Hepatocyte (in vitro differentiated cells): Measurements from ENCODE around the gene ARR3. TPM values are rescaled to one million over a fixed set of nuclear protein-coding genes. Genes with fewer than 3 reads are reported as not detected.

Experiments
- DNase-seq: peaks from one replicate; pipeline ENCODE4 v3.0.0-alpha.2; 2016; ENCODE audit warnings: low spot score
- H2AFZ ChIP-seq: fragments of 200-600 bp; sonication (generic); 2 replicates; pipeline ENCODE4 v1.6.0; 2016; ENCODE audit warnings: antibody characterized with exemption, mild to moderate bottlenecking
- H3K27ac ChIP-seq: fragments of 200-600 bp; sonication (generic); 2 replicates; pipeline ENCODE4 v1.5.1; 2016; ENCODE audit warnings: mild to moderate bottlenecking
- H3K27me3 ChIP-seq: fragments of 200-600 bp; sonication (generic); 2 replicates; pipeline ENCODE4 v1.6.1; 2016
- H3K36me3 ChIP-seq: fragments of 200-600 bp; sonication (generic); replicated peaks from 2 replicates; pipeline ENCODE4 v1.5.1; 2016; ENCODE audit warnings: low read depth; ENCODE audit not compliant: insufficient read depth
- H3K4me1 ChIP-seq: fragments of 200-600 bp; sonication (generic); 2 replicates; pipeline ENCODE4 v1.5.1; 2016; ENCODE audit warnings: mild to moderate bottlenecking, moderate library complexity; ENCODE audit not compliant: insufficient read depth
- H3K4me2 ChIP-seq: fragments of 200-600 bp; sonication (generic); 2 replicates; pipeline ENCODE4 v1.6.0; 2016
- H3K4me3 ChIP-seq: fragments of 200-600 bp; sonication (generic); 2 replicates; pipeline ENCODE4 v1.5.1; 2016; ENCODE audit warnings: mild to moderate bottlenecking
- H3K79me2 ChIP-seq: fragments of 200-600 bp; sonication (generic); 2 replicates; pipeline ENCODE4 v1.6.0; 2017; ENCODE audit warnings: mild to moderate bottlenecking
- H3K9me2 ChIP-seq: fragments of 200-600 bp; sonication (generic); replicated peaks from 2 replicates; pipeline ENCODE4 v1.6.0; 2017; ENCODE audit warnings: mild to moderate bottlenecking; ENCODE audit not compliant: insufficient read depth
- H3K9me3 ChIP-seq: fragments of 200-600 bp; sonication (generic); 2 replicates; pipeline ENCODE4 v1.5.1; 2016; ENCODE audit warnings: low read depth, mild to moderate bottlenecking
- H4K20me1 ChIP-seq: fragments of 200-600 bp; sonication (generic); 2 replicates; pipeline ENCODE4 v1.6.0; 2016; ENCODE audit warnings: mild to moderate bottlenecking; ENCODE audit not compliant: insufficient read depth, poor library complexity, severe bottlenecking
- EZH2 ChIP-seq: fragments of 200-600 bp; sonication (generic); IDR thresholded peaks from 2 replicates; pipeline ENCODE4 v1.6.1; 2016; ENCODE audit warnings: antibody characterized with exemption, mild to moderate bottlenecking, borderline replicate concordance
- EZH2phosphoT487 ChIP-seq: fragments of 200-600 bp; sonication (generic); IDR thresholded peaks from one replicate; pipeline ENCODE4 v1.6.1; 2018; ENCODE audit warnings: antibody characterized with exemption, mild to moderate bottlenecking, low read depth, moderate library complexity; ENCODE audit not compliant: unreplicated experiment, severe bottlenecking
- WGBS: methylation state at CpG from one replicate; pipeline ENCODE4 v1.1.6; 2016; ENCODE audit warnings: low lambda C conversion rate; ENCODE audit errors: missing lambda C conversion rate; 5-methylcytosine and 5-hydroxymethylcytosine counted together
- polyA plus RNA-seq: library from polyadenylated mRNA; unstranded; fragments of >200 nt; fragmentation: Nextera tagmentation; extraction: Ambion mirVana; gene quantifications from 2 replicates; pipeline ENCODE4 v1.2.1, GENCODE V29; 2016
- total RNA-seq: library from RNA; depleted of rRNA; stranded (reverse); fragments of >200 nt; gene quantifications from 2 replicates; pipeline ENCODE4 v1.2.3, GENCODE V29; 2014
- TF ChIP-seq, protein P1 (sequence below): fragments of 200-600 bp; sonication (generic); IDR thresholded peaks from 2 replicates; pipeline ENCODE4 v1.5.1; 2016; ENCODE audit warnings: antibody characterized with exemption, mild to moderate bottlenecking; ENCODE audit not compliant: poor library complexity

The ARR3 gene
- total RNA-seq, result not detected in 2 replicates
- not detected in 2 replicates for polyA plus RNA-seq

DNA sequence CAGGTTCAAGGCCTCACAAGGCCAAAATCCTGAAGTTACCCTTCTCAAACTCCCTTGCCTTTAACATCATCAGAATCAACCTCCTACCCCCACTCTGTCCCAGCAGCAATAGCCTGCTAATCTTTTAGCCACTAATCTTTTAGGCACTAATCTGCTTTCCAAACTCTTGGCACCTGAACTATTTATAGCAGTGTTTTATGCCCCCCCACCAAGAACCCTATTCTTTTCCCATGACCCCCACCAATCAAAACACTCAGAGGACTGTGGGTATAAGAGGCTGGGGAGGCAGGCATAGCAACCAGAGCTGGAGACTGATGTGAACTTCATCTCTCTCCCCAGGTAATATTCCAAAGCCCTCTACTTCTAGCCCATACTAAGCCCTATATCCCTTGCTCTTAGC is at the start of gene ARR3:
Gene ARR3, plus strand, starts transcription at position 301 of the 400 bp plus-strand sequence. CDS start 1,052 bp downstream, outside the sequence.
- Histone ChIP-seq H3K9me2 (no peaks in the 10 kb centered on the region), H3K4me1 (no peaks in the 10 kb centered on the region), H4K20me1 (no peaks in the 10 kb centered on the region), H3K79me2 (no peaks in the 10 kb centered on the region), H3K9me3 (no peaks in the 10 kb centered on the region), H3K36me3 (no peaks in the 10 kb centered on the region), H3K27ac (no peak within 1 kb of the TSS), H3K27me3 (no peaks in the 10 kb centered on the region), H2AFZ (no peak within 1 kb of the TSS), H3K4me3 (no peak within 1 kb of the TSS), H3K4me2 (no peak within 1 kb of the TSS)
- DNase-seq, result no peak
- TF ChIP-seq EZH2 (no peak), EZH2phosphoT487 (no peak)
- TF ChIP-seq, protein P1, sequence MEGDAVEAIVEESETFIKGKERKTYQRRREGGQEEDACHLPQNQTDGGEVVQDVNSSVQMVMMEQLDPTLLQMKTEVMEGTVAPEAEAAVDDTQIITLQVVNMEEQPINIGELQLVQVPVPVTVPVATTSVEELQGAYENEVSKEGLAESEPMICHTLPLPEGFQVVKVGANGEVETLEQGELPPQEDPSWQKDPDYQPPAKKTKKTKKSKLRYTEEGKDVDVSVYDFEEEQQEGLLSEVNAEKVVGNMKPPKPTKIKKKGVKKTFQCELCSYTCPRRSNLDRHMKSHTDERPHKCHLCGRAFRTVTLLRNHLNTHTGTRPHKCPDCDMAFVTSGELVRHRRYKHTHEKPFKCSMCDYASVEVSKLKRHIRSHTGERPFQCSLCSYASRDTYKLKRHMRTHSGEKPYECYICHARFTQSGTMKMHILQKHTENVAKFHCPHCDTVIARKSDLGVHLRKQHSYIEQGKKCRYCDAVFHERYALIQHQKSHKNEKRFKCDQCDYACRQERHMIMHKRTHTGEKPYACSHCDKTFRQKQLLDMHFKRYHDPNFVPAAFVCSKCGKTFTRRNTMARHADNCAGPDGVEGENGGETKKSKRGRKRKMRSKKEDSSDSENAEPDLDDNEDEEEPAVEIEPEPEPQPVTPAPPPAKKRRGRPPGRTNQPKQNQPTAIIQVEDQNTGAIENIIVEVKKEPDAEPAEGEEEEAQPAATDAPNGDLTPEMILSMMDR, result no peak

DNA sequence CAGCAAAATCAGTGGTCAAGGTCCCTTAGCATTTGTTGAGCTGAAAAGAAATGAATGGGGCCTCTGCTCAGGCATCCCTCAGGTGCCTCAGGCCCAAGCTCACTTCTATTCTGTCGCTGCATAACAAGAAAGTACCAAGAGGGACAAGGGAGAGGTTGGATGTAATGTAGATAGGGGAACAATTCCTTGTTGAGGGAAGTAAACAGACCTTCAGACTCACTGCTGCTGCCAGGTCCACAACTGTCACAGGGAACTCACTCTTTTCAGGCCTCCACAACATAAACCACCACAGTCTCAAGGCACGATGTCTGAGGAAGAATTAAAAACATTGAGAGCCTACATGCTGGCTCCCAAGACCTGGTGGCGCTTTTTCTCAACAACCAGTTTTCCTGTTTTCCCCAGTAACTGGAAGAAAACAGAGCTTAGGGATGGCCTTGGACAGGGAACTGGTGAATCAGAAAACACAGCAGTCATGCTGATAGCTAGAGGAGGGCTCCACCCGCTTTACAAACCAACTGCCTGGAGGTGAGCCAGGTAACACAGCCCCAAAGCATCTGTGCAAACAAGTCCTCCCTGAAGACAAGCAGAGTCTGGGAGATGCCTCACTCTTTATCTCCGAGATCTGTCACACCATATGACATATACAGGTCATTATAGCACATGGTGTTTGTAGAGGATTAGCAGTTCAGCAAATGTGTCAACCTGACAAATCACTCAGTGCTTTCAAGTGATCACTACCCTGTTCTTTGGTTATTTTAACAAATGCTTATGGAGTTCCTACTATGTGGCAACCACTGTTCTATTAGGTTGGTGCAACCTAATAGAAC is 48.0 kb upstream of the ARR3 start:
- Histone ChIP-seq H3K4me1 (peaks cover 4% of the 10 kb centered on the region), H3K9me3 (no peaks in the 10 kb centered on the region), H3K27ac (peak overlapping the region; percentile 86), H3K4me3 (no peak overlapping the region), H3K36me3 (no peaks in the 10 kb centered on the region), H3K27me3 (no peaks in the 10 kb centered on the region), H3K9me2 (no peaks in the 10 kb centered on the region), H2AFZ (no peak overlapping the region), H4K20me1 (no peaks in the 10 kb centered on the region), H3K79me2 (no peaks in the 10 kb centered on the region), H3K4me2 (peak overlapping the region; percentile 42)
- DNase-seq, result peak; percentile 73
- no peak for TF ChIP-seq EZH2phosphoT487
- TF ChIP-seq EZH2, result no peak
- TF ChIP-seq, protein P1, result no peak
- WGBS, result 46% methylated on average over 5 of the region's 5 CpGs

DNA sequence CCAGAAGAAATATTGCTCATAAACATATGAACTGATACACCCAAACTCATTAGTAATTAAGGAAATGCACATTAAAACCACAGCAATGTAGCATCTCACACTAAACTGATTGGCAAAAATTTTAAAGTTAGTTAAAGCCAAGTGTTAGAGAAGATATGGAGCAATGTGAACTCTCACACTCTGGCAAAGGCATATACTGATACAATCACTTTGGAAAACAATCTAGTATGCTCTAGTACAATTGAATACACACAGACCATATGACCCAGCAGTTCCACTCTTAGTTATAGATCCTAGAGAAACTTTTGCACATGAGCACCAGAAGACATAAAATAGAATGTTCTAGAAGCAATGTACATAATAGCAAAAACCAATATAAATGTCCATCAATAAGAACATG is 42.1 kb upstream of the ARR3 start:
- Histone ChIP-seq H3K4me2 (no peak overlapping the region), H3K79me2 (no peaks in the 10 kb centered on the region), H2AFZ (no peak overlapping the region), H3K27ac (no peak overlapping the region), H3K27me3 (no peaks in the 10 kb centered on the region), H3K9me3 (no peaks in the 10 kb centered on the region), H3K4me1 (no peaks in the 10 kb centered on the region), H3K9me2 (no peaks in the 10 kb centered on the region), H3K36me3 (no peaks in the 10 kb centered on the region), H4K20me1 (no peaks in the 10 kb centered on the region), H3K4me3 (no peak overlapping the region)
- no peak for DNase-seq
- TF ChIP-seq, protein P1, result no peak
- TF ChIP-seq EZH2 (no peak), EZH2phosphoT487 (no peak)

DNA sequence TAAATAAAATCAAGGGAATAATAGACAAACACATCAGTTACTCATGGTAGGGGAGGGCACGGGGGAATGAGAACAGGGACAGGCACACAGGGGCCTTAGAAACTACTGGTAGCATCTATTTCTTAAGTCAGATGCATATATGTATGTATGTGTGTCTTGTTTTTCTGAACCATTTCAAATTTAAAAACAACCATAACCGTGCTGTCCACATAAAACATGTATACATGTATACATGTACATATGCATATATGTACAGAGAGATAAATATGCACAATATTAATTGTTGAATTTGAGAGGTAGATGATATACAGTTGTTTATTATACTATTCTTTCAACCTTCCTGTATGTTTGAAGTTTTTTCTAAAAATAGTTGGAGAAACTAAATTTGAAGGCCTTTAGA is 41.4 kb upstream of the ARR3 start:
- H3K4me1 ChIP-seq, result no peaks in the 10 kb centered on the region
- no peak overlapping the region for H3K4me2 ChIP-seq
- no peaks in the 10 kb centered on the region for H3K36me3 ChIP-seq
- WGBS, result 65% methylated on average over 2 of the region's 2 CpGs
- H3K27ac ChIP-seq, result no peak overlapping the region
- no peaks in the 10 kb centered on the region for H4K20me1 ChIP-seq
- no peaks in the 10 kb centered on the region for H3K9me2 ChIP-seq
- TF ChIP-seq EZH2phosphoT487 (no peak), EZH2 (no peak)
- TF ChIP-seq, protein P1, result no peak
- H3K79me2 ChIP-seq, result no peaks in the 10 kb centered on the region
- no peak for DNase-seq
- H3K27me3 ChIP-seq, result no peaks in the 10 kb centered on the region
- no peaks in the 10 kb centered on the region for H3K9me3 ChIP-seq
- no peak overlapping the region for H3K4me3 ChIP-seq
- no peak overlapping the region for H2AFZ ChIP-seq
